ENCODE measurements around the gene RAMP3. TPM values are rescaled to one million over a fixed set of nuclear protein-coding genes. Genes with fewer than 3 reads are reported as not detected.

RAMP3 gene
- polyA plus RNA-seq, 3 donors = not detected

DNA sequence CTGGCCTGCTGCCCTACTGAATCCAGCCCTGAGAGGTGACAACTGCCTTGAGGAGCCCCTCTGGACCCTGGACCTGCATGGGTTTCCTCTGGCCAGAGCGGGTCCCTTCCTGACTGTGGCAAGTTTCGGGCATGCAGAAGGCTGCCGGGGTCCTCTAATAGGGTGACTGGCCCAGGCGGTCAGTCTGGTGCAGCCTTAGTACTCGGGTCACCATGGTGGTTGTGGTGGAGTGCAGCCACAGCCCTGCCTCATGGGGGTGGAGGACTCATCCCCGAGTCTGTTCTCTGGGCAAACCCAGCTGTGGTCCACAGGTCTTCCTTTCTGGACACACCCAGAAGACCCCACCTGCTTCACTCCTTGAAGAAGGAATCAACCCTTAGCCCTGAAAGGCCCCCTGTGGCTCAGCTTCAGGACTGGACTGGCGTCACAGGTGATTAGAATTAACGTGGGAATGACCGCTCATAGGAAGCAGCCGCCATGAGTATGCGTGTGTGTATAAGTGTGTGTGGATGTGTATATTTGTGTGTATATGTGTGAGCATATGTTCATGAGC lies 28.7 kb downstream of the RAMP3 start:
- DNase-seq = no peak
- H3K27ac ChIP-seq (ENCODE audit: low read depth in 1 of 2, low read length in 2 of 2) = no peak overlapping the region
- no peaks in the 10 kb centered on the region for H3K27me3 ChIP-seq (ENCODE audit: control insufficient read depth in 2 of 2, insufficient read depth in 2 of 2, low read length in 2 of 2)
- Mint-ChIP-seq H3K9me3 (peaks cover 3 to 16% (median 9%) of the 10 kb centered on the region in 7 donors), H3K4me1 (peaks cover 35% of the 10 kb centered on the region), H3K4me3 (no peak overlapping the region), H3K27ac (no peak overlapping the region), H3K36me3 (peaks cover 18 to 22% of the 10 kb centered on the region in 2 donors), H3K27me3 (ENCODE audit: low read depth in 3 of 3) (peaks cover under 1 to 10% (median 2%) of the 10 kb centered on the region in 3 donors)
- no peaks in the 10 kb centered on the region for H4K20me1 ChIP-seq (ENCODE audit: insufficient read depth, low read length)
- H2AFZ ChIP-seq (ENCODE audit: insufficient read depth, low read depth, low read length, poor library complexity, severe bottlenecking) = no peak overlapping the region
- H3K36me3 ChIP-seq (replicated peaks in 1 of 2; ENCODE audit: control insufficient read depth in 1 of 2, insufficient read depth in 2 of 2, low read length in 2 of 2) = no peaks in the 10 kb centered on the region
- H3K9ac ChIP-seq (ENCODE audit: insufficient read depth, low read length, poor library complexity, severe bottlenecking) = no peak overlapping the region
- no peak overlapping the region for H3K4me3 ChIP-seq (replicated peaks in 1 of 3; ENCODE audit: low read depth in 2 of 3, low read length in 3 of 3)
- intact Hi-C loops (cut with micrococcal nuclease) = no loop called here
- TF ChIP-seq, protein P1, sequence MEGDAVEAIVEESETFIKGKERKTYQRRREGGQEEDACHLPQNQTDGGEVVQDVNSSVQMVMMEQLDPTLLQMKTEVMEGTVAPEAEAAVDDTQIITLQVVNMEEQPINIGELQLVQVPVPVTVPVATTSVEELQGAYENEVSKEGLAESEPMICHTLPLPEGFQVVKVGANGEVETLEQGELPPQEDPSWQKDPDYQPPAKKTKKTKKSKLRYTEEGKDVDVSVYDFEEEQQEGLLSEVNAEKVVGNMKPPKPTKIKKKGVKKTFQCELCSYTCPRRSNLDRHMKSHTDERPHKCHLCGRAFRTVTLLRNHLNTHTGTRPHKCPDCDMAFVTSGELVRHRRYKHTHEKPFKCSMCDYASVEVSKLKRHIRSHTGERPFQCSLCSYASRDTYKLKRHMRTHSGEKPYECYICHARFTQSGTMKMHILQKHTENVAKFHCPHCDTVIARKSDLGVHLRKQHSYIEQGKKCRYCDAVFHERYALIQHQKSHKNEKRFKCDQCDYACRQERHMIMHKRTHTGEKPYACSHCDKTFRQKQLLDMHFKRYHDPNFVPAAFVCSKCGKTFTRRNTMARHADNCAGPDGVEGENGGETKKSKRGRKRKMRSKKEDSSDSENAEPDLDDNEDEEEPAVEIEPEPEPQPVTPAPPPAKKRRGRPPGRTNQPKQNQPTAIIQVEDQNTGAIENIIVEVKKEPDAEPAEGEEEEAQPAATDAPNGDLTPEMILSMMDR (IDR thresholded peaks at IDR 0.05) = no peak
- H3K79me2 ChIP-seq (ENCODE audit: insufficient read depth, low read length) = no peaks in the 10 kb centered on the region
- no peak overlapping the region for H3K4me2 ChIP-seq (replicated peaks; ENCODE audit: extremely low read depth, low read length, poor library complexity, severe bottlenecking)
- H3K9me3 ChIP-seq (replicated peaks in 1 of 2; ENCODE audit: control insufficient read depth in 1 of 2, insufficient read depth in 1 of 2, low read length in 2 of 2) = peaks cover 0 to 11% of the 10 kb centered on the region in 2 donors
- peaks cover 10 to 13% of the 10 kb centered on the region in 2 donors for H3K4me1 ChIP-seq (ENCODE audit: control insufficient read depth in 1 of 2, insufficient read depth in 2 of 2, low read length in 2 of 2)
- 97% methylated on average over 10 of the region's 11 CpGs for WGBS (ENCODE audit: insufficient coverage)

DNA sequence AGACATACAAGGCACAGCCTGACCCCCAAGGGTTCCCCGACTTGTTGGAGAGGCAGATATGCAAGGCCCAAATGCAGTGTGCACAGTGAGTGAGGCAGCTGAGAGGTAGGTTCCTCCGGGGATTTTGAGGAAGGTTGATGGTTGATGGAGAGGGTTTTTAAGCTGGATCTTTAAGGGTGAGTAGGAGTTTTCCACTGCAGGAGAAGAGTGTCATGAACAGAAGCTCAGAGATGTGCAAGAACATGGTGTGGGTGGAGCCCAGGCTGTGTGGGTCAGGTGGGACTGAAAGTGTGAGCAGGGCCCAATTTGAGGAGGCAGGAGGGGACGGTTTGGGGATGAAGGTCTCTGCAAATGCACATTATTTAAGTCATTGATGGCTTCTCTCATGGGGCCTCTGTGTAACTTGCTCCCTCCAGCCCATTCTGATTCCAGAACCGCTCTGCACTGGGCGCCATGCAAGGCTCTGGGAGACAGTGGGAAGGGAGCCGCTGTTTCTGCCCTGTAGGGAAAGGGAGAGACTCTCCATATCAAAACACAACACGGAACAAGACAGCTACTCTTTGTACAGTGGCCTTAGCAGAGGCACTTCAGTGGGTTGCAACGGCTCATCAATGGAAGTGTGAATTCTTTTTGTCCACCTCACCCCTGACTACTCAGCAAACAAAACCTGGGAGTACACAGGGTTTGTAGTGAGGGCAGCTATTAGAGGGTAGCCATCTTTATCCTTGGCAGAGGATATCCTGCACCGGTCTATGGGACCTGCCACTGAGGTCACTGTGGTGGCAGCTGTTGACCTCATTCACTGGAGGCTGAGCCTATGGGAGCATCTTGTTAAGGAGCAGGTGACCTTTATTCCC lies 29.7 kb downstream of the RAMP3 start:
- Mint-ChIP-seq H3K27ac (peak overlapping the region in 2 of 7 donors; percentile 31 to 55), H3K4me3 (no peak overlapping the region), H3K36me3 (peaks cover 22 to 24% of the 10 kb centered on the region in 2 donors), H3K27me3 (ENCODE audit: low read depth in 3 of 3) (peaks cover 0 to 7% (median 2%) of the 10 kb centered on the region in 3 donors), H3K4me1 (peaks cover 44% of the 10 kb centered on the region), H3K9me3 (peaks cover 6 to 25% (median 15%) of the 10 kb centered on the region in 7 donors)
- Histone ChIP-seq H3K4me1 (ENCODE audit: control insufficient read depth in 1 of 2, insufficient read depth in 2 of 2, low read length in 2 of 2) (peaks cover 17 to 22% of the 10 kb centered on the region in 2 donors), H3K4me2 (replicated peaks; ENCODE audit: extremely low read depth, low read length, poor library complexity, severe bottlenecking) (no peak overlapping the region), H3K36me3 (replicated peaks in 1 of 2; ENCODE audit: control insufficient read depth in 1 of 2, insufficient read depth in 2 of 2, low read length in 2 of 2) (no peaks in the 10 kb centered on the region), H3K79me2 (ENCODE audit: insufficient read depth, low read length) (no peaks in the 10 kb centered on the region), H2AFZ (ENCODE audit: insufficient read depth, low read depth, low read length, poor library complexity, severe bottlenecking) (no peak overlapping the region), H3K9ac (ENCODE audit: insufficient read depth, low read length, poor library complexity, severe bottlenecking) (no peak overlapping the region), H3K9me3 (replicated peaks in 1 of 2; ENCODE audit: control insufficient read depth in 1 of 2, insufficient read depth in 1 of 2, low read length in 2 of 2) (peaks cover 0 to 13% of the 10 kb centered on the region in 2 donors), H3K27me3 (ENCODE audit: control insufficient read depth in 2 of 2, insufficient read depth in 2 of 2, low read length in 2 of 2) (no peaks in the 10 kb centered on the region), H3K4me3 (replicated peaks in 1 of 3; ENCODE audit: low read depth in 2 of 3, low read length in 3 of 3) (no peak overlapping the region), H3K27ac (ENCODE audit: low read depth in 1 of 2, low read length in 2 of 2) (no peak overlapping the region), H4K20me1 (ENCODE audit: insufficient read depth, low read length) (no peaks in the 10 kb centered on the region)
- DNase-seq = no peak
- WGBS (ENCODE audit: insufficient coverage) = 96% methylated on average over 4 of the region's 9 CpGs
- intact Hi-C loops (cut with micrococcal nuclease) = no loop called here
- TF ChIP-seq, protein P1 (IDR thresholded peaks at IDR 0.05) = no peak
